ENCODE measurements around the gene PKMYT1. TPM values are rescaled to one million over a fixed set of nuclear protein-coding genes. Genes with fewer than 3 reads are reported as not detected.

PKMYT1 gene
- total RNA-seq, 2 experiments from 2014 or later = 0.47 to 0.60 TPM

DNA sequence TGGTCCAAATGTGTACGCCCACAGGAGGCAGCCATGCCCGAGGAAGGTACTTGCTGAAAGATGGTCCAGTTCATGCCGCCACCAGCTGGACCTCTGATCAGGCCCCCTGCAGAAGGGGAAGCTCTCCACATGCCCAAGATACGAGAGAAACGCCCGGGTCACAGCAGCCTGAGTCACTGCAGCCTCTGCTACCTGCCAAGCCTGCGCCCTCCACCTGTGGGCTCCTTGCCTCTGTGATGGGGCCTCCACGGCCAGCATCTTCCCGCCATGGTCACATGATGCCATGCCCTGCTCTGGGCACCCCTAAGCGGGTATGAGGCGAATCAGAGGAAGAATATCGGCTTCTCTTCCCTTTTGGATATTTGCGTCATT lies 29.9 kb downstream of the PKMYT1 start:
- H3K27ac Mint-ChIP-seq = no peak overlapping the region
- Histone ChIP-seq H3K27ac (ENCODE audit: low read depth in 1 of 2, low read length in 2 of 2) (no peak overlapping the region), H3K4me1 (ENCODE audit: insufficient read depth, low read length) (no peaks in the 10 kb centered on the region), H3K36me3 (ENCODE audit: insufficient read depth, low read length) (no peaks in the 10 kb centered on the region), H3K27me3 (ENCODE audit: control insufficient read depth in 1 of 2, insufficient read depth in 2 of 2, low read length in 2 of 2) (peaks cover 3% of the 10 kb centered on the region in 2 experiments), H3K4me3 (ENCODE audit: low read length) (no peak overlapping the region), H3K9me3 (ENCODE audit: control insufficient read depth in 1 of 2, insufficient read depth in 1 of 2, low read length in 2 of 2) (peaks cover 0 to 3% of the 10 kb centered on the region in 2 experiments)
- H3K9me3 Mint-ChIP-seq = no peaks in the 10 kb centered on the region
- H3K4me3 Mint-ChIP-seq = no peak overlapping the region
- DNase-seq (no peak), ATAC-seq (ENCODE audit: poor library complexity) (no peak)
- POLR2A ChIA-PET = no interaction called here
- CTCF ChIA-PET = no interaction called here
- intact Hi-C loops (cut with DNase I, micrococcal nuclease) = no loop called here
- TF ChIP-seq, protein P1, sequence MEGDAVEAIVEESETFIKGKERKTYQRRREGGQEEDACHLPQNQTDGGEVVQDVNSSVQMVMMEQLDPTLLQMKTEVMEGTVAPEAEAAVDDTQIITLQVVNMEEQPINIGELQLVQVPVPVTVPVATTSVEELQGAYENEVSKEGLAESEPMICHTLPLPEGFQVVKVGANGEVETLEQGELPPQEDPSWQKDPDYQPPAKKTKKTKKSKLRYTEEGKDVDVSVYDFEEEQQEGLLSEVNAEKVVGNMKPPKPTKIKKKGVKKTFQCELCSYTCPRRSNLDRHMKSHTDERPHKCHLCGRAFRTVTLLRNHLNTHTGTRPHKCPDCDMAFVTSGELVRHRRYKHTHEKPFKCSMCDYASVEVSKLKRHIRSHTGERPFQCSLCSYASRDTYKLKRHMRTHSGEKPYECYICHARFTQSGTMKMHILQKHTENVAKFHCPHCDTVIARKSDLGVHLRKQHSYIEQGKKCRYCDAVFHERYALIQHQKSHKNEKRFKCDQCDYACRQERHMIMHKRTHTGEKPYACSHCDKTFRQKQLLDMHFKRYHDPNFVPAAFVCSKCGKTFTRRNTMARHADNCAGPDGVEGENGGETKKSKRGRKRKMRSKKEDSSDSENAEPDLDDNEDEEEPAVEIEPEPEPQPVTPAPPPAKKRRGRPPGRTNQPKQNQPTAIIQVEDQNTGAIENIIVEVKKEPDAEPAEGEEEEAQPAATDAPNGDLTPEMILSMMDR (IDR thresholded peaks at IDR 0.05) = no peak
- H3K4me1 Mint-ChIP-seq (ENCODE audit: low read depth) = no peaks in the 10 kb centered on the region
- H3K36me3 Mint-ChIP-seq (ENCODE audit: low read depth) = peaks cover 16% of the 10 kb centered on the region
- no peaks in the 10 kb centered on the region for H3K27me3 Mint-ChIP-seq

DNA sequence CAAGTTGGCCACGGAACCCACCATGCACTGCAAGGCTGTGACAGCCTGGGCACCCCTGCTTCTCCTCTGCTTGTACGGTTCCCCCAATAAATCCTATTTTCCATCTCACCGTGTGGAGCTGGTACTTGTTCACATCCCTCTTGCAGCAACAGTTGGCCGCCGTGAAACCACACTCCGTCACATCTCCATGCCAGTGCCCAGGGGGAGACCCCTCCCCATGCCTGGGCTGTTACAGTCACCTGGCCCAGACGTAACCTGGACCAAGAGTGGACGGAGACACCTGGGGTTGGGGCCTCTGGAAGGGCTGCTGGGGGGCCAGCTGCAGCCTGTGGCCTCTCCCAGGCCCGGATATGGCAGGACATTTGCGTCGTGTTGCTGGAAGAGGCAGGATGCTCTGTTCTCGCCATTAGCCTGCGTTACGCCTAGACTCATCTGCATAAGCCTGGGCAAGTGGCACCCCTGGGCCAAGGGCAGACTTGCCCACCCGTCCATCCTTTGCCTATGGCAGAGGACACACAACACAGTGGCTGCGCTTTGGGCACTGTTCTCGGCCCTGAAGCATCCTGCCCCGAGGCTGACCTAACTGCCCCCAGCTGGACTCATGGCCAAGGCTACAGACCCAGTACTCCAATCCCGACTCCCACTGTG lies 30.4 kb downstream of the PKMYT1 start:
- no peak for ATAC-seq (ENCODE audit: poor library complexity)
- peak in 1 of 14 experiments; percentile 20 for DNase-seq
- no peaks in the 10 kb centered on the region for H3K36me3 ChIP-seq (ENCODE audit: insufficient read depth, low read length)
- H3K4me3 ChIP-seq (ENCODE audit: low read length) = no peak overlapping the region
- no peaks in the 10 kb centered on the region for H3K27me3 ChIP-seq (ENCODE audit: control insufficient read depth in 1 of 2, insufficient read depth in 2 of 2, low read length in 2 of 2)
- peaks cover 16% of the 10 kb centered on the region for H3K36me3 Mint-ChIP-seq (ENCODE audit: low read depth)
- ChIA-PET CTCF (no interaction called here), POLR2A (no interaction called here)
- H3K27ac ChIP-seq (ENCODE audit: low read depth in 1 of 2, low read length in 2 of 2) = no peak overlapping the region
- no peaks in the 10 kb centered on the region for H3K4me1 ChIP-seq (ENCODE audit: insufficient read depth, low read length)
- H3K27me3 Mint-ChIP-seq = no peaks in the 10 kb centered on the region
- H3K4me1 Mint-ChIP-seq (ENCODE audit: low read depth) = no peaks in the 10 kb centered on the region
- intact Hi-C loops (cut with DNase I, micrococcal nuclease) = no loop called here
- H3K27ac Mint-ChIP-seq = no peak overlapping the region
- H3K9me3 Mint-ChIP-seq = no peaks in the 10 kb centered on the region
- TF ChIP-seq, protein P1 (IDR thresholded peaks at IDR 0.05) = no peak
- H3K9me3 ChIP-seq (ENCODE audit: control insufficient read depth in 1 of 2, insufficient read depth in 1 of 2, low read length in 2 of 2) = peaks cover 0 to 3% of the 10 kb centered on the region in 2 experiments
- H3K4me3 Mint-ChIP-seq = no peak overlapping the region

DNA sequence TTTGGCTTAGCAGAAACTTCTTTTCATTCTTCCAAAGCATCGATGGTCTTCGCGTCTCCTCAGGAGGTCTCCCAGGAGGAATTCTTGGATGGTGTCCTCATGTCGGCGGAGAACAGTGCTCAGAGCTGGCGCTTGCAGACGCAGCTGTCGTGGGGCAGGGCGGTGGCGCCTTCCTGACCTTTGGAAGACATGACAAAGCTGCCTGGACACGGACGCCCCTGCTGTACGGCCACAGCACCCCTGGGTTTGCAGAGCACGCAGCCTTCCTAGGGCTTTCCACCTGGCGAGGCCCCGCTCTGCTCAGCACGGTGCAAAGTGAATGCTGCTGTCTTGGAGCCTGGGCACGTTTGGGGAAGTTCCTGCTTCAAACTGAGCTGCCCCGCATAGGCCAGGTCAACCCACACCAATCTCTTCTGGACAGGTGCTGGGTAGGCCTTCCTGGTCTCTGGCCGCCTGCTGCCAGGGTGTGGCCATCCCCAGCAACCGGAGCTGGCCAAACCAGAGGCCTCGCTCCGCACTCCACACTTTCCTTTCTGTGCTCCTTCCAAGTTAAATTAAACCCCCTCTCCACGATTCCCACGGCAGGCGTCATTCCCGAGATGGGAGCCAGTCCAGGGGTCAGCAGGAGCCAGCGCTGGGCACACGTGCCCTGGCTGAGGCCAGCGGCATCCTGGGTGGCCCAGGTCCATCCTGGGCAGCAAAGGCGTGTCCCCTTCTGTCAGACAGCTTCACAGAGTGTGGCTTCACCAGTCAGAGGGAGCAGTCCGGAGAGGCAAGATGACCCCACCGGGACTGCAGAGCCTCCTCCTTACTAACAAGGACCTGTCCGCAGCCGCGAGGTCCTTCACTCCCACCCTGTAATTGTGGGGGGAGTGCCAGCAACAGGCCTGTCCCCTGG lies 31.2 kb downstream of the PKMYT1 start:
- CTCF ChIA-PET = interaction anchor here (0.6 kb wide), 1 partner anchor 71 kb away, joined by 3 read pairs; the partner anchor contains the start of gene TNFRSF12A
- Mint-ChIP-seq H3K4me3 (no peak overlapping the region), H3K9me3 (no peaks in the 10 kb centered on the region), H3K36me3 (ENCODE audit: low read depth) (peaks cover 16% of the 10 kb centered on the region), H3K27ac (no peak overlapping the region), H3K27me3 (no peaks in the 10 kb centered on the region), H3K4me1 (ENCODE audit: low read depth) (no peaks in the 10 kb centered on the region)
- TF ChIP-seq, protein P1 (IDR thresholded peaks at IDR 0.05) = no peak
- no peak overlapping the region for H3K27ac ChIP-seq (ENCODE audit: low read depth in 1 of 2, low read length in 2 of 2)
- no peaks in the 10 kb centered on the region for H3K27me3 ChIP-seq (ENCODE audit: control insufficient read depth in 1 of 2, insufficient read depth in 2 of 2, low read length in 2 of 2)
- intact Hi-C loops (cut with DNase I, micrococcal nuclease) = no loop called here
- H3K9me3 ChIP-seq (ENCODE audit: control insufficient read depth in 1 of 2, insufficient read depth in 1 of 2, low read length in 2 of 2) = peaks cover 0 to 3% of the 10 kb centered on the region in 2 experiments
- POLR2A ChIA-PET = no interaction called here
- no peaks in the 10 kb centered on the region for H3K36me3 ChIP-seq (ENCODE audit: insufficient read depth, low read length)
- DNase-seq = peak in 1 of 14 experiments; percentile 20
- no peak overlapping the region for H3K4me3 ChIP-seq (ENCODE audit: low read length)
- H3K4me1 ChIP-seq (ENCODE audit: insufficient read depth, low read length) = no peaks in the 10 kb centered on the region
- ATAC-seq (ENCODE audit: poor library complexity) = no peak
